IMR-90 (cell line): ENCODE data around the gene ZNF276. TPM values are rescaled to one million over a fixed set of nuclear protein-coding genes. Genes with fewer than 3 reads are reported as not detected.
"Not testable (repeated sequence)": the region's sequence is repeated elsewhere in the genome, so short reads cannot be mapped to it uniquely, and the experiment has no call there.

Source experiments
- ATAC-seq: fragments of 200-7000 bp; cut with Tn5 transposase; 2 replicates; pipeline ENCODE4 v1.9.1; 2020; ENCODE audit warnings: low read depth, mild to moderate bottlenecking, moderate library complexity
- BruUV-seq: library from RNA; stranded (reverse); fragments of 400-500 nt; replicated peaks from 2 replicates; lab custom pipeline; 2021; lab: Mats Ljungman, UMichigan
- CTCF ChIA-PET: fragments of 300-600 bp; formaldehyde crosslinking; extraction: SDS; loops from one replicate; lab custom pipeline; 2021; ENCODE audit warnings: antibody characterized with exemption; lab: Yijun Ruan, JAX
- POLR2A ChIA-PET: fragments of 300-600 bp; sonication (Branson Sonifier 250); formaldehyde crosslinking; loops from one replicate; lab custom pipeline; 2022; ENCODE audit warnings: antibody characterized with exemption; ENCODE audit not compliant: unreplicated experiment; lab: Charles Lee
- DNase-seq: peaks from one replicate; pipeline ENCODE4 v3.0.0; 2013
- H2AFZ ChIP-seq: replicated peaks from 2 replicates; pipeline ENCODE3; 2013; ENCODE audit warnings: low read length, mild to moderate bottlenecking; ENCODE audit not compliant: poor library complexity
- H2AK5ac ChIP-seq: 2 replicates; pipeline ENCODE4 v1.6.1; 2013; ENCODE audit warnings: low read depth, low read length, inconsistent platforms
- H2AK9ac ChIP-seq: replicated peaks from 2 replicates; pipeline ENCODE3; 2013; ENCODE audit warnings: mild to moderate bottlenecking, low read depth, low read length, moderate library complexity; ENCODE audit not compliant: poor library complexity
- H2BK120ac ChIP-seq: 2 replicates; pipeline ENCODE4 v1.6.1; 2013; ENCODE audit warnings: low read depth, low read length, inconsistent platforms
- H2BK15ac ChIP-seq: 3 replicates; pipeline ENCODE4 v1.6.1; 2013; ENCODE audit warnings: low read depth, low read length, inconsistent platforms
- H2BK20ac ChIP-seq: 2 replicates; pipeline ENCODE4 v1.6.1; 2013; ENCODE audit warnings: low read depth, mild to moderate bottlenecking, inconsistent platforms, low read length, moderate library complexity
- H2BK5ac ChIP-seq: 2 replicates; pipeline ENCODE4 v1.6.1; 2013; ENCODE audit warnings: mild to moderate bottlenecking, low read depth, low read length, inconsistent platforms; ENCODE audit not compliant: poor library complexity, severe bottlenecking
- H3K14ac ChIP-seq: replicated peaks from 2 replicates; pipeline ENCODE4 v1.6.1; 2013; ENCODE audit warnings: low read depth, low read length, inconsistent platforms
- H3K18ac ChIP-seq: 2 replicates; pipeline ENCODE4 v1.6.1; 2013; ENCODE audit warnings: low read depth, low read length, control low read depth
- H3K23ac ChIP-seq: 2 replicates; pipeline ENCODE4 v1.6.1; 2013; ENCODE audit warnings: low read depth, low read length, inconsistent platforms
- H3K27ac ChIP-seq: 2 replicates; pipeline ENCODE4 v1.5.1; 2013; ENCODE audit warnings: mild to moderate bottlenecking, control low read depth, low read length; ENCODE audit not compliant: insufficient read depth
- H3K27me3 ChIP-seq: 2 replicates; pipeline ENCODE4 v1.6.1; 2013; ENCODE audit warnings: low read length; ENCODE audit not compliant: control insufficient read depth, insufficient read depth
- H3K36me3 ChIP-seq: 2 replicates; pipeline ENCODE4 v1.6.1; 2013; ENCODE audit warnings: low read length, mixed read lengths; ENCODE audit not compliant: control insufficient read depth, insufficient read depth
- H3K4ac ChIP-seq: 2 replicates; pipeline ENCODE4 v1.6.1; 2013; ENCODE audit warnings: low read depth, low read length, inconsistent platforms
- H3K4me1 ChIP-seq: 2 replicates; pipeline ENCODE4 v1.6.1; 2013; ENCODE audit warnings: low read length, mixed read lengths; ENCODE audit not compliant: control insufficient read depth, insufficient read depth
- H3K4me2 ChIP-seq: 2 replicates; pipeline ENCODE4 v1.6.1; 2013; ENCODE audit warnings: low read depth, mild to moderate bottlenecking, control low read depth, low read length, moderate library complexity
- H3K4me3 ChIP-seq: 2 replicates; pipeline ENCODE4 v1.5.1; 2013; ENCODE audit warnings: low read depth, mild to moderate bottlenecking, control low read depth, low read length, moderate library complexity; ENCODE audit not compliant: insufficient read depth
- H3K56ac ChIP-seq: 2 replicates; pipeline ENCODE4 v1.6.1; 2013; ENCODE audit warnings: low read length, inconsistent platforms; ENCODE audit not compliant: insufficient read depth; ENCODE audit errors: extremely low read depth
- H3K79me1 ChIP-seq, 2 experiments: 2 replicates each; pipeline ENCODE4 v1.6.1; 2013; ENCODE audit warnings: low read length in 2 of 2, inconsistent platforms in 1 of 2, low read depth in 1 of 2
- H3K9ac ChIP-seq: 2 replicates; pipeline ENCODE4 v1.6.1; 2013; ENCODE audit warnings: low read depth, low read length, control low read depth
- H3K9me1 ChIP-seq: 2 replicates; pipeline ENCODE4 v1.6.1; 2013; ENCODE audit warnings: low read length, inconsistent platforms; ENCODE audit not compliant: insufficient read depth
- H3K9me3 ChIP-seq: 2 replicates; pipeline ENCODE4 v1.6.1; 2013; ENCODE audit warnings: low read length; ENCODE audit not compliant: control insufficient read depth, insufficient read depth
- H4K20me1 ChIP-seq: 2 replicates; pipeline ENCODE4 v1.6.1; 2013; ENCODE audit warnings: low read length, inconsistent platforms; ENCODE audit not compliant: insufficient read depth
- H4K5ac ChIP-seq: 2 replicates; pipeline ENCODE4 v1.6.1; 2013; ENCODE audit warnings: mild to moderate bottlenecking, low read depth, low read length, control low read depth
- H4K8ac ChIP-seq, 2 experiments: 2 replicates each; pipeline ENCODE4 v1.6.1; 2013; ENCODE audit warnings: low read depth in 2 of 2, low read length in 2 of 2, control low read depth in 1 of 2, inconsistent platforms in 1 of 2
- H4K91ac ChIP-seq: 2 replicates; pipeline ENCODE4 v1.6.1; 2013; ENCODE audit warnings: low read depth, low read length, inconsistent platforms; ENCODE audit not compliant: insufficient read depth
- MAFK ChIP-seq: IDR thresholded peaks from 2 replicates; pipeline ENCODE4 v1.6.1; 2012; ENCODE audit warnings: low read depth, low read length, improper control_type of control experiment
- RFX5 ChIP-seq: IDR thresholded peaks from 2 replicates; pipeline ENCODE4 v1.8.0; 2012; ENCODE audit warnings: low read depth, mild to moderate bottlenecking, low read length, moderate library complexity
- WGBS, 2 experiments: methylation state at CpG; one replicate each; pipeline versions ENCODE4 v1.1.5 to v1.1.7; 2013; ENCODE audit warnings: missing lambda C conversion rate in 2 of 2; ENCODE audit not compliant: insufficient read length in 1 of 2; ENCODE audit errors: extremely low coverage in 2 of 2; 5-methylcytosine and 5-hydroxymethylcytosine counted together
- dilution Hi-C: fragments of 300-500 bp; cut with HindIII; formaldehyde crosslinking; loops from one replicate; pipeline ENCODE4 v1.14.3; 2018; ENCODE audit warnings: low sequenced_read_pairs; ENCODE audit not compliant: unreplicated experiment
- in situ Hi-C: fragments of 300-500 bp; cut with MboI; formaldehyde crosslinking; loops from 3 replicates; pipeline ENCODE4 v1.14.3; 2019; ENCODE audit warnings: low sequenced_read_pairs, inconsistent platforms, mixed read lengths
- intact Hi-C: fragments of 100-400 bp; cut with micrococcal nuclease; formaldehyde crosslinking; loops from 2 replicates; pipeline ENCODE4 v1.10.0; 2022
- polyA plus RNA-seq, 3 experiments: library from polyadenylated mRNA; depleted of rRNA; stranded (reverse); fragments of >200 nt; gene quantifications; 2 replicates each; pipeline ENCODE4 v1.2.3, GENCODE V29; 2012; ENCODE audit warnings: low replicate concordance in 1 of 3
- total RNA-seq: library from RNA; depleted of rRNA; stranded (reverse); fragments of >200 nt; gene quantifications from 2 replicates; pipeline ENCODE4 v1.2.3, GENCODE V29; 2012

Gene ZNF276
- total and polyA plus RNA-seq, 2 of the 4 experiments (the other 2 are of a cell fraction), result 4.1 to 18.6 TPM

DNA sequence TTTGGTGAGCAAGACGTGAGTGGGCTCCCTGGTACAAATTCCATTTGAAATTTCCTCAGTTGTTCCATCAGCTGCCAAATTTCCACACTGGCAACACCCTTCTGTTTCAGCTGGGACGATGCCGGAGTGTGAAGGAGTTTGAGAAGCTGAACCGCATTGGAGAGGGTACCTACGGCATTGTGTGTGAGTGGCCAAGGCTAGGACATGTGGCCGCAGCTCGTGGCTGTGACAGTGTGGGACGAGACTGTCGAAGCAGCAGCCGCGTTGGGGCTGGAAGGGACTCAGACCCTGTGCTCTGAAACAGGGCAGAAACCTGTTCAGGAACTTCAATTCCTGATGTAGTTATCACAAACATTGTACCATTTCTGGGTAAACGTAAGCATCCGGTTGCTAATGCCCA, 32.2 kb upstream of the ZNF276 start:
- Histone ChIP-seq H3K9me3 (peaks cover 3% of the 10 kb centered on the region; the same call in 1 of the 2 replicates), H3K36me3 (peaks cover 35% of the 10 kb centered on the region), H2BK120ac (no peak overlapping the region), H2AK5ac (no peak overlapping the region), H2BK5ac (no peak overlapping the region), H3K4me2 (no peak overlapping the region), H3K56ac (no peak overlapping the region), H4K5ac (no peak overlapping the region), H3K27ac (no peak overlapping the region), H3K79me1 (peaks cover 28 to 36% of the 10 kb centered on the region in 2 experiments), H3K27me3 (no peaks in the 10 kb centered on the region), H2BK20ac (no peak overlapping the region), H3K23ac (no peak overlapping the region), H4K20me1 (peaks cover 4% of the 10 kb centered on the region), H3K4me1 (peaks cover 3% of the 10 kb centered on the region), H2AFZ (no peak overlapping the region), H2AK9ac (no peak overlapping the region), H3K4me3 (no peak overlapping the region), H3K14ac (no peak overlapping the region), H3K9me1 (peaks cover 6% of the 10 kb centered on the region; the same call in 1 of the 2 replicates), H3K9ac (no peak overlapping the region), H3K4ac (no peak overlapping the region), H4K91ac (no peak overlapping the region), H3K18ac (no peak overlapping the region), H2BK15ac (no peak overlapping the region), H4K8ac (no peak overlapping the region)
- dilution Hi-C loops (no loop called here), in situ Hi-C loops (no loop called here), intact Hi-C loops (no loop called here)
- ChIA-PET CTCF (interaction anchor here (1.5 kb wide), 1 partner anchor 11 kb away, joined by 4 read pairs; no protein-coding TSS in a partner anchor), POLR2A (no interaction called here)
- DNase-seq (no peak), ATAC-seq (no peak)
- TF ChIP-seq MAFK (no peak), RFX5 (no peak)
- WGBS, 2 experiments, result 97% methylated on average over 10 of the region's 13 CpGs; no CpG with 5 or more reads in 1 of the 2 experiments
- no TSS peak for BruUV-seq

- no CpG with 5 or more reads among the region's 4 CpGs for WGBS, 2 experiments
- H3K27ac ChIP-seq, intact Hi-C loops, ATAC-seq, H3K56ac ChIP-seq, H4K8ac ChIP-seq, H3K4me2 ChIP-seq, H2BK120ac ChIP-seq, H3K14ac ChIP-seq, H2BK15ac ChIP-seq, H3K4ac ChIP-seq, DNase-seq, H2BK5ac ChIP-seq, H3K9me3 ChIP-seq, H2AK9ac ChIP-seq, H3K27me3 ChIP-seq, H4K20me1 ChIP-seq, dilution Hi-C loops, H3K9me1 ChIP-seq, H3K4me3 ChIP-seq, BruUV-seq, POLR2A ChIA-PET, H4K5ac ChIP-seq, H2BK20ac ChIP-seq, H3K9ac ChIP-seq, in situ Hi-C loops, H3K18ac ChIP-seq, H3K23ac ChIP-seq, H2AK5ac ChIP-seq, H4K91ac ChIP-seq, H2AFZ ChIP-seq, H3K4me1 ChIP-seq: not testable (repeated sequence)
- H3K36me3 ChIP-seq, result peaks cover 39% of the 10 kb centered on the region
- CTCF ChIA-PET, result interaction anchor here (1.5 kb wide), 1 partner anchor 11 kb away, joined by 4 read pairs; no protein-coding TSS in a partner anchor
- H3K79me1 ChIP-seq, result peaks cover 28 to 36% of the 10 kb centered on the region in 2 experiments
Observed at GRCh38 chr16:89689621-89690020, 31.7 kb upstream of the ZNF276 start.
